ENCODE results near the gene PICK1.

Gene PICK1

GRCh38 chr22:38046070-38046748, 11.0 kb upstream of the PICK1 start:
- H3K27ac ChIP-seq = no peak overlapping the region

GRCh38 chr22:38049812-38050619, 7.2 kb upstream of the PICK1 start:
- TF ChIP-seq ZFX (IDR thresholded peaks at IDR 0.05; ENCODE audit: borderline replicate concordance) = no peak
- TF ChIP-seq CTCF (IDR thresholded peaks at IDR 0.05) = no peak
- H3K27ac ChIP-seq = no peak overlapping the region

More at GRCh38 chr22:38046070-38046748, 11.0 kb upstream of the PICK1 start:
- TF ChIP-seq CTCF (IDR thresholded peaks at IDR 0.05) (no peak), ZFX (IDR thresholded peaks at IDR 0.05; ENCODE audit: borderline replicate concordance) (no peak)

- H3K27ac ChIP-seq = no peak overlapping the region
- no peak for TF ChIP-seq CTCF (IDR thresholded peaks at IDR 0.05)
- TF ChIP-seq ZFX (IDR thresholded peaks at IDR 0.05; ENCODE audit: borderline replicate concordance) = no peak
Measured at GRCh38 chr22:38050720-38051119, 6.5 kb upstream of the PICK1 start.

GRCh38 chr22:38051261-38051660, 5.9 kb upstream of the PICK1 start:
- TF ChIP-seq ZFX (IDR thresholded peaks at IDR 0.05; ENCODE audit: borderline replicate concordance) (no peak), CTCF (IDR thresholded peaks at IDR 0.05) (no peak)
- no peak overlapping the region for H3K27ac ChIP-seq

GRCh38 chr22:38051900-38052862, 5.0 kb upstream of the PICK1 start:
- TF ChIP-seq CTCF (IDR thresholded peaks at IDR 0.05) (peak; percentile 90), ZFX (IDR thresholded peaks at IDR 0.05; ENCODE audit: borderline replicate concordance) (no peak)
- H3K27ac ChIP-seq = no peak overlapping the region

GRCh38 chr22:38062791-38063190, 5.6 kb downstream of the PICK1 start:
- TF ChIP-seq CTCF (IDR thresholded peaks at IDR 0.05) (no peak), ZFX (IDR thresholded peaks at IDR 0.05; ENCODE audit: borderline replicate concordance) (no peak)
- peak overlapping the region; percentile 86 for H3K27ac ChIP-seq

All from 22Rv1 (cell line).